Fibroblast of skin of left biceps (primary cell): Measurements from ENCODE around the gene DSG2.
"Not testable (repeated sequence)": the region's sequence is repeated elsewhere in the genome, so short reads cannot be mapped to it uniquely, and the experiment has no call there.

Source experiments
- DNase-seq, 2 experiments: peaks; one replicate each; pipeline ENCODE4 v3.0.0-alpha.2; 2013; ENCODE audit warnings: low read depth in 2 of 2

Gene DSG2

DNA sequence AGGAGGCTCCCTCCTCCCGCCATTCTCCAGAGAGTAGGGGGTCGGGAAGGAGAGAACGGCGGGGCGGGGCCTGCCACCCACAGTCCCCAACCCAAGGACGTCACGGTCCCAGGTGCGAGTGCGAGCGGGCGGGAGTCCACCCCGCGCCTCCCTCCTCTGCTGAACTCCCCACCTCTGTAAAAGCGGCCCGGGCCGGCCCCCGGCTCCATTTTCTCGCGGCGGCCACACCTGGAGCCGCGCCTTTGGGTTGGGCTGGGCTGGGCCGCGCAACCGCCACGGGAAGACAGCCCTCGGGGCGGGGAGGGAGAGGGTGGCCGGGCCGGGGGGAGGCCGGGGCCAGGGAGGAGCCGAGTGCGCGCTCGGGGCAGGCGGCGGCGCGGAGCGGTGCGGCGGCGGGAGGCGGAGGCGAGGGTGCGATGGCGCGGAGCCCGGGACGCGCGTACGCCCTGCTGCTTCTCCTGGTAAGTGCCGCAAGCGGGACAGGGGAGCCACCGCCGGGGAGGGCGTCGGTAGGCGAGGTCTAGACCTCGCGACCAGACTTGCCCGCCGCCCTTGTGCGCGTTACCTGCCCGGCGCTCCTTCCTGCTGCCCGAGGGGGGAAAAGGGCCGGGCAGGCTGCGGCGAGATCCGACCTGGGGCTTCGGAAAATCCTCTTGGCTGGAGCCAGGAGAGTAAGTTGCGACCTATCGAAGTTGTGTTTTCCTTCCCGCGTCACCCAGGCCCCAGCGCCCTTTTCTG is at the start of gene DSG2:
TSS of gene DSG2 (plus strand) at position 342 of the 738 bp plus-strand sequence. CDS start at position 417, 75 bp downstream.
- no peak for DNase-seq

GRCh38 chr18:31450409-31450808 is 47.6 kb upstream of the DSG2 start:
- no peak for DNase-seq

GRCh38 chr18:31451625-31452024 is 46.4 kb upstream of the DSG2 start:
- no peak for DNase-seq

DNA sequence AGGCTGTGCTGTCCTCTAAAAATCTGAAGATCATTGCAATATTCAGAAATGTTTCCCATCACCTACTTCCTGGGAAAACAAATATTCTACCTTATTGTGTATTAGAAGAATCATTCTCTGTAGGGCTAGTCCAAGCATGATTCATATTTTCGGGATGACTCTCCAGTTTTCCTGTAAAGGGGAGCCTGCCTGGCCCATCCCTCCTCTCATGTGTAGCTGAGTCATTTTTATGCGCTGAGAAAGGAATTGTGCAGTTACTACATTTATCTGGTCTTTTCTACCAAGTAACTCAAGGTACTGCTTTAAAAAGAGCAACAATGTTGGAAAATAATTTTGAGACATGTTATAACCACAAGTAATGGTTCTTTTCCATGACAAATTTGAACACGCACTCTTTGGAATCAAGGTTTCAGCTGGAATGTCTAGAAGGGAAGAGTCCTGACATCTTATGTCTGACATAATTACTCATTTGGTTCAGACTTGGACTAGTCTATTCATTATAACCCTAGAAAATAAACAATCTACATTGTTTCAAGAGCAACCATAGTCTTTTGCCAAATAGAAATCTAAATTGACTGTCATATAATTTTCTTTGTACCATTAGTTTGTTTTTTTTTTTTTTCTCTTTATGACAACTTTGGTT is 43.8 kb upstream of the DSG2 start:
- DNase-seq = peak; percentile 19 to 35

DNA sequence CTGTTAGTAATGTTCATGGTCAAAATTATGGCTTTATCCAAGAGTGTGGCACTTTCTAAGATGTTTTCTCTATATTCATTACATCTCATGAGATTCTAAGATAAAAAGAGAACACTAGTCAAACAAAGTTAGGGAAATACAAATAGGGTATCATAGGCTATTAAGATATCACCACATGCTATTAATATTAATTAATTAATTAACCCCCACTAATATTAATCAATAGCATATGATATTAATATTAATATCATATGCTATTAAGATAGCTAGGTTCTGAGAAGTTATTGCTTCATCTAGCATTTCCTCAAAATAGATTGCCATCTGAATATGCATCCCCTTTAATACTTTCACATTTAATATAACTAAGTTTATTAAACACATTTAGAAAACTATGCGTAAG is 28.3 kb upstream of the DSG2 start:
- no peak for DNase-seq

DNA sequence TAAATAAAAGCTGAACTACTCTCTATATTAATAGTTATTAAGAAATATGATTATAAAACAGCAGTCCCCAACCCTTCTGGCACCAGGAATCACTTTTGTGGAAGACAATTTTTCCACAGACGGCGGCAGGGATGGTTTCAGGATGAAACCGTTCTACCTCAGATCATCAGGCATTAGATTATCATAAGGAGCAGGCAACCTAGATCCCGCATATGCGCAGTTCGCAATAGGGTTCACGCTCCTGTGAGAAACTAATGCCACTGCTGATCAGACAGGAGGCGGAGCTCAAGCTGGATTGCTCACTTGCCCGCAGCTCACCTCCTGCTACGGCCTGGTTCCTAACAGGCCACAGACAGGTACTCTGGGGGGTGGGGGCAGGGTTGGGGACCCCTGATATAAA is 19.3 kb upstream of the DSG2 start:
- no peak for DNase-seq

DNA sequence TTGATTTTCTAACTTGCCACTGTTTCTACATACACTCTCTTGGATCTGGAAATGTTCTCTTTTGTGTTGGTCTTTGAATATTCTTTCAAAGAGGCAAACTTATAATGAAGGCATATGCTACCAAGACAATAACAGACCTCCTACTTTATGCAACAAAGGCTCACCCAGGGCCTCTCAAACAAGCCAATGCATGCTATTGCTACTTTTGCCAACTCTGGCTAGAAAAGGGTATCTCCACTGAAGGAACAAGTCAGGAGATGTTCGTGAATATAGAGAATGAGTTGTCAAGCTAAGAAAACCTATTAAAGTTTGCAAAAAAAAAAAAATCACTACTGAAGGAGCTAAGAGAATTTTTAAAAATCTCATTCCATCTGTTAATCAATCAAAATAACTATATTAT is 15.9 kb upstream of the DSG2 start:
- DNase-seq = no peak

- DNase-seq = no peak
Measured at GRCh38 chr18:31483396-31483795, 14.6 kb upstream of the DSG2 start.

DNA sequence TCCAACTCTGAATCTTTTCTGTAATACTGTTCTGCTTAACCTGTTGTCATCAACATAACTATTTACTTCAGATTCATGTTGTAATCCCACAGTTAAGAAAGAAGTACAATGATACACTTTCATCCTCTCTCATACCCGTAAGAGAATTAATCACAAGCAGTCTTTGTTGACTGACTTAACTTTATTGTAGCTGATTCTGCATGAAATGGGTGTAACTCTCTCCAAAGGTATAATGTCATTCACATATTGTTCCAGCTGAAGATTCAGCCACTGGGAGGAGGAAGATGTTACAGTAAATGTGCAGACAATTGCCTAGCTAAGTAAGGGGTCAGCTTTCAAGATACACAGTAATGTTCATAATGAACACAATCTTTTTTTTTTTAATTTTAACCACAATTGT is 13.5 kb upstream of the DSG2 start:
- no peak for DNase-seq

DNA sequence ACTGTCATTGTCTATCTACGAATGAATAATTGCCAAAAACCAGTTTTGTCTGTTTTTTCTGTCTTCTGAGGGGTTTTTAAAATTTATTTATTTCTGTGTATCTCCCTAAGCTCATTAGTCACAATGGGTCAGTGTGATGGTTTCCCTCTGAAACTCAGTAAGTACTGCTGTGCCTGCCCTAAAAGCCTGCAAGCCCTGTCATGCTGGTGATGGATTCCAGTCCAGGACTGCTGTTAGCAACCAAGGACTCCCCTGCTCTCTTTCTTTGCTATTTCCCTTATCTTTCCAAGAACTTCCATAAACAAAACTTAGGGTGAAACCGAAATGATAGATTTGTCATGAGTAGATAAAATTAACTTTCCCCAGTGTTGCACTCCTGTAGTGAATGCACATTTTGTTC is 11.8 kb upstream of the DSG2 start:
- no peak for DNase-seq

GRCh38 chr18:31487246-31488015 is 10.5 kb upstream of the DSG2 start:
- DNase-seq = peak; percentile 66 to 67

GRCh38 chr18:31489311-31489710 is 8.7 kb upstream of the DSG2 start:
- DNase-seq = no peak

- DNase-seq = no peak
Measured at GRCh38 chr18:31490387-31490786, 7.6 kb upstream of the DSG2 start.

- no peak for DNase-seq
Measured at GRCh38 chr18:31490833-31491232, 7.1 kb upstream of the DSG2 start.

DNA sequence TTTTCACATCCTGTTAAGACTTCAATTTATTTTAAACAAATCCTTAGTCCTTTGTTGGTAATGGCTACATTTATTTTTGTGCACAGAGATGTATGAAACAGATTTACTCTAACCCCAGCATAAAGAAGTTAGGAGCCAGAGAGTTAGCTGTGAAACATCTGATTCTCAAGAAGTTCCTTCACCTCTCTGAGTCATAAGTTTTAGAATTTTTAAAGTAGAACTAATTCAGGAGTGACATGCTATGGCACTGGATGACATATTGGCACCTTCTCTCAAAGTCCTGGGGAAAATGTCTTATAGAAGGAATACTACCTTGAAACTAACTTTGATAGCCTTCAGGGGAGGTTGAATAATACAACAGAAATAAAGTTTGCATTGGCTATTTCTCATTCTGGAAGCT is 6.4 kb upstream of the DSG2 start:
- no peak for DNase-seq

GRCh38 chr18:31492671-31493070 is 5.3 kb upstream of the DSG2 start:
- DNase-seq = no peak

DNA sequence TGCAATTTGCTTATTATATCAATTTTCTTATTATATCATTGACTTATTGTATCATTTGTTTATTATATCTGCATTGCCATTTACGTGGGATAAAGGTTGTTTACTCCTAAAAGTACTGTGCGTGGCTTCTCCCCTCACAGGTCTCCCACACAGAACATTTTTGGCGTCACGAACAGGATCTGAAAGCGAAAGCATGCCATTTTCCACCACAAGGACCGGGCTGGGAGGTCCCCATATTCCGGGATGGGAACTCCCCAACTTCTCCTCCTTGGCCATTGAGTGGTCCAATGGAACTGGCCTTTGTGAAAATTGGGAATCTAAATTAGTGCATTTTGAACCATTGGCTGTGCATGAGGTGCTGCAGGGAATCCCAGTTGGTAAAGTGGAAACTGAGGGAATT is 4.8 kb upstream of the DSG2 start:
- no peak for DNase-seq

- DNase-seq = no peak
Measured at GRCh38 chr18:31493941-31494340, 4.0 kb upstream of the DSG2 start.

- DNase-seq = not testable (repeated sequence)
Measured at GRCh38 chr18:31494705-31495244, 3.2 kb upstream of the DSG2 start.

- no peak for DNase-seq
Measured at GRCh38 chr18:31497404-31497835, 557 bp upstream of the DSG2 start.

GRCh38 chr18:31498574-31499524 is 872 bp downstream of the DSG2 start:
- DNase-seq = no peak
